ENCODE results near the gene ANKS6. TPM values are rescaled to one million over a fixed set of nuclear protein-coding genes. Genes with fewer than 3 reads are reported as not detected.

ANKS6 gene
- total RNA-seq, 1 experiment from 2014 or later = 39.2 TPM

DNA sequence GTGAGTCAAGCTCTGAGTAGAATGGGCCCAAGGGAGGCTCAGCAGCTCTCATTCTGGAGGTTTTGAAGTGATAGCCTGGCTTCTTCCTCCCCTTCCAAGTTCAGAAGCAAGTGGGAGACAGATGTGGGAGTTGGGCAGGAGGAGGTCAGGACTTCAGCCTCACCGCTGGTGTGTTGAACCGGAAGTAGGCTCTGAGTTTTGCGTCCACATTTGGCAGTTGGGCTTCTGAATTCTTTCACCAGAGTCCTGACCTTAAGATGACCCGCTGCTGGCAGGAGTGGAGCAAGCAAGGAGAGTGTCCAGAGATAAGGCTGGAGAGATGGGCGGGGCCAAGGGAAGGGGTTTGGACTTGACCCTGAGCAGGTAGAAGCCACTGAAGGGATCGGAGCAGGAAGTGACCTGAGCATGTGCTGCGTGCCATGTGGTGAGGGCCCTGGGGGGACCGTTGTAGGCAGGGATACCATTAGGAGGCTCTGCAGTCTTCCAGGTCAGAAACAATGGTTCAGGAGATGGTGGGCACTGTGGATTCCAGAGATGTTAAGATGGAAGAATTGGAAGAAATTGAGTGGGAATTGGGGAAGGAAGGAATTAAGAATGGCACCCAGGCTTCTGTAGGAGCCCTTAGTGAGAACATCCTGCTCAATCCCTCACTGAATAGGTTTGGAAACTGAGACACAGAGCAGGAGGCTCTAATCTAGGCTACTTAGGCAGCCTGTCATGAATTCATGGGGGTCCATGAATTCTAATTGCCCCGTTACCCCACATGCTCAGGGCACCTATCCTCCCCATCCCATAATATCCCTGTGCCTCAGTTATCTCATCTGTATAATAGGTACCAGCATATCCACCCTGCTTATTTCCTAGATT, 37.0 kb upstream of the ANKS6 start:
- no TSS peak for BruUV-seq (replicated peaks)
- Histone ChIP-seq H3K4me1 (ENCODE audit: control insufficient read depth in 1 of 2, insufficient read depth in 2 of 2, low read length in 2 of 2) (no peaks in the 10 kb centered on the region), H3K9me3 (ENCODE audit: control insufficient read depth in 1 of 2, insufficient read depth in 1 of 2, low read depth in 1 of 2, low read length in 2 of 2) (no peaks in the 10 kb centered on the region), H3K36me3 (ENCODE audit: control insufficient read depth in 1 of 2, insufficient read depth in 2 of 2, low read length in 2 of 2) (peaks cover 0 to 6% of the 10 kb centered on the region in 2 experiments; a peak in 1 of 4 replicates), H3K27me3 (ENCODE audit: insufficient read depth, low read length) (no peaks in the 10 kb centered on the region), H3K4me3 (replicated peaks in 1 of 2; ENCODE audit: low read depth in 1 of 2, low read length in 2 of 2) (no peak overlapping the region), H3K4me2 (ENCODE audit: low read length) (no peak overlapping the region), H4K20me1 (ENCODE audit: insufficient read depth) (no peaks in the 10 kb centered on the region), H3K9me2 (ENCODE audit: insufficient read depth) (no peaks in the 10 kb centered on the region), H3K27ac (ENCODE audit: low read depth, low read length) (no peak overlapping the region), H2AFZ (ENCODE audit: low read depth, low read length, poor library complexity, severe bottlenecking) (no peak overlapping the region), H3K79me2 (ENCODE audit: insufficient read depth, low read length) (no peaks in the 10 kb centered on the region), H3K9ac (ENCODE audit: low read length) (no peak overlapping the region)
- POLR2A ChIA-PET = no interaction called here
- ATAC-seq (no peak), DNase-seq (ENCODE audit: low read depth, low spot score) (no peak)
- CTCF ChIA-PET = no interaction called here
- intact Hi-C loops (cut with micrococcal nuclease) = no loop called here
- RAD21 ChIA-PET (ENCODE audit: low non-redundant PET in 1 of 2, low total read pairs in 2 of 2, uncharacterized antibody in 2 of 2, unreplicated experiment in 2 of 2) = no interaction called here
- TF ChIP-seq MAX (IDR thresholded peaks at IDR 0.05) (no peak), CBX3 (IDR thresholded peaks at IDR 0.05; ENCODE audit: low read depth) (no peak), SRF (IDR thresholded peaks at IDR 0.05; ENCODE audit: low read depth) (no peak), POLR2A (IDR thresholded peaks at IDR 0.05; ENCODE audit: borderline replicate concordance, extremely low read depth, insufficient read depth, insufficient read length) (no peak), YY1 (IDR thresholded peaks at IDR 0.05; ENCODE audit: extremely low read depth, insufficient replicate concordance, low read depth, low read length) (no peak), FOSL1 (IDR thresholded peaks at IDR 0.05; ENCODE audit: low read depth) (no peak), ZNF274 (IDR thresholded peaks at IDR 0.05; ENCODE audit: low read depth, low read length) (no peak)

GRCh38 chr9:98832768-98833089, 36.4 kb upstream of the ANKS6 start:
- intact Hi-C loops (cut with micrococcal nuclease) = no loop called here
- no TSS peak for BruUV-seq (replicated peaks)
- H3K4me3 ChIP-seq (replicated peaks in 1 of 2; ENCODE audit: low read depth in 1 of 2, low read length in 2 of 2) = no peak overlapping the region
- no peak for DNase-seq (ENCODE audit: low read depth, low spot score)
- CTCF ChIA-PET = no interaction called here
- no peaks in the 10 kb centered on the region for H3K9me2 ChIP-seq (ENCODE audit: insufficient read depth)
- POLR2A ChIA-PET = no interaction called here
- RAD21 ChIA-PET (ENCODE audit: low non-redundant PET in 1 of 2, low total read pairs in 2 of 2, uncharacterized antibody in 2 of 2, unreplicated experiment in 2 of 2) = no interaction called here
- H3K36me3 ChIP-seq (ENCODE audit: control insufficient read depth in 1 of 2, insufficient read depth in 2 of 2, low read length in 2 of 2) = peaks cover 1 to 6% of the 10 kb centered on the region in 2 experiments; a peak in 2 of 4 replicates
- TF ChIP-seq CEBPB (IDR thresholded peaks at IDR 0.05; ENCODE audit: low read depth) (no peak), SIN3A (IDR thresholded peaks at IDR 0.05; ENCODE audit: low read depth) (no peak), YY1 (IDR thresholded peaks at IDR 0.05; ENCODE audit: extremely low read depth, insufficient replicate concordance, low read depth, low read length) (no peak), POLR2A (IDR thresholded peaks at IDR 0.05; ENCODE audit: borderline replicate concordance, extremely low read depth, insufficient read depth, insufficient read length) (no peak), CBX3 (IDR thresholded peaks at IDR 0.05; ENCODE audit: low read depth) (no peak), REST (IDR thresholded peaks at IDR 0.05; ENCODE audit: low read depth) (no peak)
- TF ChIP-seq, protein P1, sequence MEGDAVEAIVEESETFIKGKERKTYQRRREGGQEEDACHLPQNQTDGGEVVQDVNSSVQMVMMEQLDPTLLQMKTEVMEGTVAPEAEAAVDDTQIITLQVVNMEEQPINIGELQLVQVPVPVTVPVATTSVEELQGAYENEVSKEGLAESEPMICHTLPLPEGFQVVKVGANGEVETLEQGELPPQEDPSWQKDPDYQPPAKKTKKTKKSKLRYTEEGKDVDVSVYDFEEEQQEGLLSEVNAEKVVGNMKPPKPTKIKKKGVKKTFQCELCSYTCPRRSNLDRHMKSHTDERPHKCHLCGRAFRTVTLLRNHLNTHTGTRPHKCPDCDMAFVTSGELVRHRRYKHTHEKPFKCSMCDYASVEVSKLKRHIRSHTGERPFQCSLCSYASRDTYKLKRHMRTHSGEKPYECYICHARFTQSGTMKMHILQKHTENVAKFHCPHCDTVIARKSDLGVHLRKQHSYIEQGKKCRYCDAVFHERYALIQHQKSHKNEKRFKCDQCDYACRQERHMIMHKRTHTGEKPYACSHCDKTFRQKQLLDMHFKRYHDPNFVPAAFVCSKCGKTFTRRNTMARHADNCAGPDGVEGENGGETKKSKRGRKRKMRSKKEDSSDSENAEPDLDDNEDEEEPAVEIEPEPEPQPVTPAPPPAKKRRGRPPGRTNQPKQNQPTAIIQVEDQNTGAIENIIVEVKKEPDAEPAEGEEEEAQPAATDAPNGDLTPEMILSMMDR (IDR thresholded peaks at IDR 0.05 in 2 of 3, conservative IDR thresholded peaks at IDR 0.05 in 1 of 3; ENCODE audit: borderline replicate concordance in 1 of 3, insufficient read depth in 1 of 3, low read depth in 2 of 3, low read length in 2 of 3) = no peak
- H2AFZ ChIP-seq (ENCODE audit: low read depth, low read length, poor library complexity, severe bottlenecking) = no peak overlapping the region
- H3K9ac ChIP-seq (ENCODE audit: low read length) = no peak overlapping the region
- no peak overlapping the region for H3K4me2 ChIP-seq (ENCODE audit: low read length)
- ATAC-seq = no peak
- no peaks in the 10 kb centered on the region for H3K4me1 ChIP-seq (ENCODE audit: control insufficient read depth in 1 of 2, insufficient read depth in 2 of 2, low read length in 2 of 2)
- H3K27ac ChIP-seq (ENCODE audit: low read depth, low read length) = no peak overlapping the region
- H3K27me3 ChIP-seq (ENCODE audit: insufficient read depth, low read length) = no peaks in the 10 kb centered on the region
- H4K20me1 ChIP-seq (ENCODE audit: insufficient read depth) = no peaks in the 10 kb centered on the region
- no peaks in the 10 kb centered on the region for H3K79me2 ChIP-seq (ENCODE audit: insufficient read depth, low read length)
- H3K9me3 ChIP-seq (ENCODE audit: control insufficient read depth in 1 of 2, insufficient read depth in 1 of 2, low read depth in 1 of 2, low read length in 2 of 2) = no peaks in the 10 kb centered on the region

Measured in HCT116 (cell line).